ENCODE results near the gene TSPAN18.

- TF ChIP-seq CTCF (IDR thresholded peaks at IDR 0.05), result no peak
- TF ChIP-seq POLR2A (IDR thresholded peaks at IDR 0.05), result no peak
Observed at GRCh38 chr11:44692460-44692859, 34.3 kb upstream of the TSPAN18 start.
